SU-DHL-6 (cell line): ENCODE data around the gene RASSF5.

ENCODE experiments used
- EZH2phosphoT487 ChIP-seq: fragments of 200-600 bp; sonication (generic), shearing (Covaris generic); conservative IDR thresholded peaks from 2 replicates; pipeline ENCODE4 v1.6.1; 2018; ENCODE audit warnings: mild to moderate bottlenecking, antibody characterized with exemption, low read length, moderate library complexity, mixed read lengths
- TF ChIP-seq, protein P1 (sequence below): fragments of 200-600 bp; sonication (generic); IDR thresholded peaks from one replicate; pipeline ENCODE4 v1.5.1; 2017; ENCODE audit warnings: antibody characterized with exemption, mild to moderate bottlenecking, low read length, moderate library complexity; ENCODE audit not compliant: insufficient read depth, poor library complexity, severe bottlenecking

GRCh38 chr1:206554211-206554610 lies 46.9 kb downstream of the RASSF5 start:
- TF ChIP-seq, protein P1, sequence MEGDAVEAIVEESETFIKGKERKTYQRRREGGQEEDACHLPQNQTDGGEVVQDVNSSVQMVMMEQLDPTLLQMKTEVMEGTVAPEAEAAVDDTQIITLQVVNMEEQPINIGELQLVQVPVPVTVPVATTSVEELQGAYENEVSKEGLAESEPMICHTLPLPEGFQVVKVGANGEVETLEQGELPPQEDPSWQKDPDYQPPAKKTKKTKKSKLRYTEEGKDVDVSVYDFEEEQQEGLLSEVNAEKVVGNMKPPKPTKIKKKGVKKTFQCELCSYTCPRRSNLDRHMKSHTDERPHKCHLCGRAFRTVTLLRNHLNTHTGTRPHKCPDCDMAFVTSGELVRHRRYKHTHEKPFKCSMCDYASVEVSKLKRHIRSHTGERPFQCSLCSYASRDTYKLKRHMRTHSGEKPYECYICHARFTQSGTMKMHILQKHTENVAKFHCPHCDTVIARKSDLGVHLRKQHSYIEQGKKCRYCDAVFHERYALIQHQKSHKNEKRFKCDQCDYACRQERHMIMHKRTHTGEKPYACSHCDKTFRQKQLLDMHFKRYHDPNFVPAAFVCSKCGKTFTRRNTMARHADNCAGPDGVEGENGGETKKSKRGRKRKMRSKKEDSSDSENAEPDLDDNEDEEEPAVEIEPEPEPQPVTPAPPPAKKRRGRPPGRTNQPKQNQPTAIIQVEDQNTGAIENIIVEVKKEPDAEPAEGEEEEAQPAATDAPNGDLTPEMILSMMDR: no peak
- TF ChIP-seq EZH2phosphoT487: no peak
